GM12878 (cell line): Measurements from ENCODE around the gene STX10. TPM values are rescaled to one million over a fixed set of nuclear protein-coding genes. Genes with fewer than 3 reads are reported as not detected.
A peak's percentile ranks its signal among the peaks of the same experiment; 100 is the strongest.
"Not testable (repeated sequence)": the region's sequence is repeated elsewhere in the genome, so short reads cannot be mapped to it uniquely, and the experiment has no call there.

Experiments
- ATAC-seq: fragments of 200-7000 bp; cut with Tn5 transposase; 3 replicates; pipeline ENCODE4 v1.9.1; 2020; ENCODE audit warnings: mild to moderate bottlenecking, moderate library complexity
- BruUV-seq: library from RNA; stranded (reverse); fragments of 400-500 nt; replicated peaks from 2 replicates; lab custom pipeline; 2021; lab: Mats Ljungman, UMichigan
- CTCF ChIA-PET: fragments of 300-600 bp; sonication (Branson Sonifier 250); formaldehyde crosslinking; extraction: SDS; loops from one replicate; lab custom pipeline; 2021; ENCODE audit warnings: inconsistent platforms; lab: Yijun Ruan, JAX
- POLR2A ChIA-PET: fragments of 350-600 bp; formaldehyde crosslinking; extraction: SDS; loops from one replicate; lab custom pipeline; 2021; ENCODE audit warnings: inconsistent platforms; lab: Charles Lee
- RAD21 ChIA-PET: fragments of 300-600 bp; sonication (Branson Sonifier 250); formaldehyde crosslinking; loops from one replicate; lab custom pipeline; 2023; ENCODE audit warnings: antibody characterized with exemption; ENCODE audit not compliant: unreplicated experiment; lab: Charles Lee
- SMC1A ChIA-PET: fragments of 300-600 bp; sonication (Branson Sonifier 250); formaldehyde crosslinking; loops from one replicate; lab custom pipeline; 2023; ENCODE audit not compliant: unreplicated experiment, uncharacterized antibody; lab: Charles Lee
- DNase-seq: peaks from one replicate; pipeline ENCODE4 v3.0.0-alpha.2; 2011; ENCODE audit warnings: low read depth, low spot score
- FAIRE-seq: peaks from 3 replicates; lab custom pipeline; 2011; peaks lifted over from hg19 to GRCh38; lab: Jason Lieb, UNC
- H2AFZ ChIP-seq: 2 replicates; pipeline ENCODE4 v1.6.0; 2011; ENCODE audit warnings: low read depth, low read length, control low read depth; ENCODE audit not compliant: control insufficient read depth
- H3K27ac ChIP-seq: 2 replicates; pipeline ENCODE4 v1.5.1; 2011; ENCODE audit warnings: control low read depth; ENCODE audit not compliant: control insufficient read depth, insufficient read depth
- H3K27me3 ChIP-seq, 2 experiments: replicated peaks in 1 of 2; 2 replicates each; pipeline versions ENCODE4 v1.6.0 to v1.6.1; 2011; ENCODE audit warnings: low read length in 1 of 2; ENCODE audit not compliant: control insufficient read depth in 2 of 2, insufficient read depth in 2 of 2
- H3K36me3 ChIP-seq, 2 experiments: 2 replicates each; pipeline ENCODE4 v1.5.1; 2011; ENCODE audit warnings: low read length in 1 of 2; ENCODE audit not compliant: control insufficient read depth in 2 of 2, insufficient read depth in 2 of 2
- H3K4me1 ChIP-seq: 2 replicates; pipeline ENCODE4 v1.6.1; 2011; ENCODE audit warnings: mild to moderate bottlenecking, low read length, moderate library complexity, mixed read lengths; ENCODE audit not compliant: control insufficient read depth, insufficient read depth
- H3K4me2 ChIP-seq: 2 replicates; pipeline ENCODE4 v1.6.0; 2011; ENCODE audit warnings: control low read depth; ENCODE audit not compliant: control insufficient read depth, insufficient read depth
- H3K4me3 ChIP-seq: fragments of 200-600 bp; sonication (generic); 2 replicates; pipeline ENCODE4 v1.5.1; 2016
- H3K79me2 ChIP-seq: 2 replicates; pipeline ENCODE4 v1.6.0; 2011; ENCODE audit warnings: low read length; ENCODE audit not compliant: control insufficient read depth, insufficient read depth
- H3K9ac ChIP-seq: 2 replicates; pipeline ENCODE4 v1.8.0; 2011; ENCODE audit warnings: low read length, control low read depth, mixed read lengths; ENCODE audit not compliant: control insufficient read depth, insufficient read depth
- H3K9me3 ChIP-seq: replicated peaks from 3 replicates; pipeline ENCODE4 v1.5.1; 2011; ENCODE audit warnings: mild to moderate bottlenecking, low read length; ENCODE audit not compliant: control insufficient read depth, insufficient read depth
- H4K20me1 ChIP-seq: 2 replicates; pipeline ENCODE4 v1.6.0; 2011; ENCODE audit not compliant: control insufficient read depth, insufficient read depth
- BCL3 ChIP-seq: IDR thresholded peaks from 2 replicates; pipeline ENCODE4 v1.6.1; 2011; ENCODE audit warnings: borderline replicate concordance, low read depth, mild to moderate bottlenecking, moderate library complexity, low read length; ENCODE audit not compliant: insufficient read depth, poor library complexity, severe bottlenecking
- BHLHE40 ChIP-seq, 2 experiments: fragments of 450-650 bp in 1 of 2; IDR thresholded peaks; 2 replicates each; pipeline ENCODE4 v1.6.1; 2011 to 2017; ENCODE audit warnings: low read depth in 2 of 2, borderline replicate concordance in 1 of 2, improper control_type of control experiment in 1 of 2, low read length in 1 of 2, mild to moderate bottlenecking in 1 of 2
- CEBPB ChIP-seq, 2 experiments: fragments of 150-350 bp in 1 of 2; IDR thresholded peaks; 2 replicates each; pipeline ENCODE4 v1.6.1; 2012 to 2014; ENCODE audit warnings: low read depth in 2 of 2, low read length in 2 of 2, borderline replicate concordance in 1 of 2, inconsistent platforms in 1 of 2
- CREB1 ChIP-seq: IDR thresholded peaks from 2 replicates; pipeline ENCODE4 v1.6.1; 2012; ENCODE audit warnings: low read depth, mild to moderate bottlenecking, inconsistent platforms
- ETV6 ChIP-seq, 2 experiments: fragments of 450-650 bp in 1 of 2; IDR thresholded peaks in 1 of 2; conservative IDR thresholded peaks in 1 of 2; 2 replicates each; pipeline ENCODE4 v1.6.1; 2014; ENCODE audit warnings: antibody characterized with exemption in 1 of 2, borderline replicate concordance in 1 of 2, low read depth in 1 of 2, mild to moderate bottlenecking in 1 of 2, moderate library complexity in 1 of 2
- FOS ChIP-seq: IDR thresholded peaks from 3 replicates; pipeline ENCODE4 v1.6.1; 2011; ENCODE audit warnings: borderline replicate concordance; ENCODE audit not compliant: insufficient read length; ENCODE audit errors: extremely low read depth
- LARP7 ChIP-seq: fragments of 450-650 bp; IDR thresholded peaks from 2 replicates; pipeline ENCODE4 v1.6.1; 2017; ENCODE audit warnings: mild to moderate bottlenecking
- MEF2A ChIP-seq: IDR thresholded peaks from 2 replicates; pipeline ENCODE4 v1.6.1; 2011; ENCODE audit warnings: low read depth, mild to moderate bottlenecking, low read length, moderate library complexity; ENCODE audit not compliant: insufficient read depth
- MTA3 ChIP-seq: IDR thresholded peaks from 2 replicates; pipeline ENCODE4 v1.6.1; 2012; ENCODE audit warnings: low read length, inconsistent platforms, borderline replicate concordance
- MYB ChIP-seq: fragments of 150-350 bp; IDR thresholded peaks from 2 replicates; pipeline ENCODE4 v1.6.1; 2014; ENCODE audit warnings: mild to moderate bottlenecking, low read depth, low read length, borderline replicate concordance
- NBN ChIP-seq: fragments of 450-650 bp; IDR thresholded peaks from 2 replicates; pipeline ENCODE4 v1.6.1; 2016
- RB1 ChIP-seq: fragments of 450-650 bp; formaldehyde crosslinking; IDR thresholded peaks from 2 replicates; pipeline ENCODE4 v1.6.1; 2017; ENCODE audit warnings: mild to moderate bottlenecking, borderline replicate concordance
- SMC3 ChIP-seq: IDR thresholded peaks from 2 replicates; pipeline ENCODE4 v1.6.1; 2011; ENCODE audit warnings: low read length, improper control_type of control experiment, borderline replicate concordance
- SP1 ChIP-seq: IDR thresholded peaks from one replicate; pipeline ENCODE4 v1.6.1; 2011; ENCODE audit warnings: low read depth, low read length
- TCF3 ChIP-seq: IDR thresholded peaks from 2 replicates; pipeline ENCODE4 v1.6.1; 2012; ENCODE audit warnings: low read depth, mild to moderate bottlenecking, low read length, borderline replicate concordance; ENCODE audit not compliant: insufficient read depth
- WGBS: methylation state at CpG from one replicate; pipeline ENCODE4 v1.1.6; 2016; ENCODE audit warnings: low lambda C conversion rate; ENCODE audit not compliant: insufficient replicate concordance, insufficient coverage; ENCODE audit errors: missing lambda C conversion rate; 5-methylcytosine and 5-hydroxymethylcytosine counted together
- in situ Hi-C: fragments of 300-500 bp; cut with MboI; formaldehyde crosslinking; loops from 9 replicates; pipeline ENCODE4 v1.14.3; 2018; ENCODE audit warnings: mixed read lengths
- intact Hi-C: fragments of 100-400 bp; cut with micrococcal nuclease; formaldehyde crosslinking; loops from one replicate; pipeline ENCODE4 v1.14.2; 2022; ENCODE audit not compliant: unreplicated experiment
- polyA plus RNA-seq, 11 experiments: library from polyadenylated mRNA; depleted of rRNA in 4 of 11; unstranded in 6 of 11; stranded (reverse) in 5 of 11; fragments of >200 nt; fragmentation: Nextera tagmentation in 4 of 11; fragmentation: Illumina TruSeq in 1 of 11; extraction: Ambion mirVana in 4 of 11; extraction: Trizol in 1 of 11; gene quantifications; 1 replicate in 1 of 11; 2 replicates in 10 of 11; pipeline versions ENCODE4 v1.2.1 to v1.2.3, GENCODE V29; 2011 to 2016; ENCODE audit warnings: inconsistent platforms in 2 of 11, missing spikeins in 2 of 11, low read depth in 1 of 11
- total RNA-seq, 4 experiments: library from RNA; depleted of rRNA in 3 of 4; stranded (reverse); fragments of >200 nt in 3 of 4; fragmentation: Illumina TruSeq in 1 of 4; extraction: Trizol in 1 of 4; gene quantifications; 2 replicates each; pipeline versions ENCODE4 v1.2.1 to v1.2.3, GENCODE V29; 2013 to 2021
- TF ChIP-seq, protein P1 (sequence below): fragments of 450-650 bp; IDR thresholded peaks from 2 replicates; pipeline ENCODE4 v1.6.1; 2016; ENCODE audit warnings: mild to moderate bottlenecking

The STX10 gene
- total and polyA plus RNA-seq, 10 of the 15 experiments (the other 5 are each of a cell fraction or from before 2014, with no cell fraction given) = 0.56 to 76.1 (median 47.6) TPM

DNA sequence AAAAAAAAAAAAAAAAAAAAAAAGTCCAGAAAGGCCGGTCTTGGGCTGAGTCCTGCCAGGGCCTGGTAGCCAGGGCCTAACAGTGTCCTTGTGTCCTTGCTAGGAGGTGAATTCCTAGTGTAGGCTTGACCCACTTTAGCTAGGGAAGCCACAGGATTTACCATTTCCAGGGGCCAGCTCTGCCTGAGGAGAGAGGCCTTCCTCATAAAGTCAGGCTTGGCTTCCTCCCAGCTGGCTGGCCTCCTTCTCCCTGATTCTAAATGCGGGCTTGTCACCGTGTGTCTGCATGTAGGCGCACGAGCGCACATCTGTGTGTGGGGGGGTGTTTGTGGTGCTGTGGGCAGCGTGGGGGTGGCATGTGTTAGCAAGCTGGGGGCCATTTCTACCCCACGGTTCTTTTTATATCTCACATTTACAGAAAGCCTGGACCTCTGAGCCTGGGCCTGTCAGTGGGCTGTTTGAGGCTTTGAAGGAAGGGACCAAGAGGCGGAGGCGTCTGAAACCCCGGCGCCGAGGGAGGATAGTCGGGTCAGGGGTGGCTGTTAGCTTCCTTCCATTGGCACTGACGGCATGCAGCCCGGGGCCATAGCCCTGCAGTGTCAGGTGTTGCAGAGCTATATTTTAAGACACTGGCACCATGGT is 31.7 kb upstream of the STX10 start (continued):
- peak; percentile 20 for TF ChIP-seq SP1
- TF ChIP-seq MTA3 = no peak
- TF ChIP-seq BHLHE40 (IDR thresholded peaks at IDR 0.05; ENCODE audit: borderline replicate concordance in 1 of 2, low read depth in 2 of 2, low read length in 1 of 2) = peak; percentile 88 to 94
- no peak for TF ChIP-seq FOS
- no peak for TF ChIP-seq CEBPB (IDR thresholded peaks at IDR 0.05; ENCODE audit: borderline replicate concordance in 1 of 2, low read depth in 2 of 2, low read length in 2 of 2)
- TF ChIP-seq MYB = no peak
- TF ChIP-seq LARP7 = no peak
- TF ChIP-seq, protein P1, sequence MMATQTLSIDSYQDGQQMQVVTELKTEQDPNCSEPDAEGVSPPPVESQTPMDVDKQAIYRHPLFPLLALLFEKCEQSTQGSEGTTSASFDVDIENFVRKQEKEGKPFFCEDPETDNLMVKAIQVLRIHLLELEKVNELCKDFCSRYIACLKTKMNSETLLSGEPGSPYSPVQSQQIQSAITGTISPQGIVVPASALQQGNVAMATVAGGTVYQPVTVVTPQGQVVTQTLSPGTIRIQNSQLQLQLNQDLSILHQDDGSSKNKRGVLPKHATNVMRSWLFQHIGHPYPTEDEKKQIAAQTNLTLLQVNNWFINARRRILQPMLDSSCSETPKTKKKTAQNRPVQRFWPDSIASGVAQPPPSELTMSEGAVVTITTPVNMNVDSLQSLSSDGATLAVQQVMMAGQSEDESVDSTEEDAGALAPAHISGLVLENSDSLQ = peak; percentile 39; the same call in 1 of the 2 replicates
- TF ChIP-seq NBN = peak; percentile 72; the same call in 1 of the 2 replicates
- peak; percentile 39; the same call in 1 of the 2 replicates for TF ChIP-seq CREB1
- TF ChIP-seq RB1 = peak; percentile 19; the same call in 1 of the 2 replicates
- TF ChIP-seq TCF3 = peak; percentile 62; the same call in 1 of the 2 replicates
- TF ChIP-seq BCL3 = peak; percentile 52
- peak in 1 of 2 experiments; percentile 78; a peak in 2 of 4 replicates for TF ChIP-seq ETV6 (conservative IDR thresholded peaks at IDR 0.05 in 1 of 2, IDR thresholded peaks at IDR 0.05 in 1 of 2; ENCODE audit: borderline replicate concordance in 1 of 2, low read depth in 1 of 2)
- TF ChIP-seq SMC3 = no peak
- TF ChIP-seq MEF2A = peak; percentile 92

- H3K27me3 ChIP-seq, H3K4me2 ChIP-seq, H4K20me1 ChIP-seq, RAD21 ChIA-PET, H3K79me2 ChIP-seq, intact Hi-C loops, H3K4me3 ChIP-seq, H3K27ac ChIP-seq, SMC1A ChIA-PET, H3K9me3 ChIP-seq, DNase-seq, FAIRE-seq, BruUV-seq, H2AFZ ChIP-seq, POLR2A ChIA-PET, H3K9ac ChIP-seq, in situ Hi-C loops, ATAC-seq, H3K36me3 ChIP-seq: not testable (repeated sequence)
- 91% methylated on average over 10 of the region's 10 CpGs for WGBS
- CTCF ChIA-PET = interaction anchor here (0.8 kb wide), 1 partner anchor 23 kb away, joined by 3 read pairs; no protein-coding TSS in a partner anchor
- H3K4me1 ChIP-seq = peaks cover 18% of the 10 kb centered on the region
These were observed 28.1 kb upstream of the STX10 start for GRCh38 chr19:13178291-13178690.
